Measurements from ENCODE around the gene PEBP1. TPM values are rescaled to one million over a fixed set of nuclear protein-coding genes. Genes with fewer than 3 reads are reported as not detected.

Gene PEBP1
- total RNA-seq, 1 experiment from 2014 or later = 134 TPM

DNA sequence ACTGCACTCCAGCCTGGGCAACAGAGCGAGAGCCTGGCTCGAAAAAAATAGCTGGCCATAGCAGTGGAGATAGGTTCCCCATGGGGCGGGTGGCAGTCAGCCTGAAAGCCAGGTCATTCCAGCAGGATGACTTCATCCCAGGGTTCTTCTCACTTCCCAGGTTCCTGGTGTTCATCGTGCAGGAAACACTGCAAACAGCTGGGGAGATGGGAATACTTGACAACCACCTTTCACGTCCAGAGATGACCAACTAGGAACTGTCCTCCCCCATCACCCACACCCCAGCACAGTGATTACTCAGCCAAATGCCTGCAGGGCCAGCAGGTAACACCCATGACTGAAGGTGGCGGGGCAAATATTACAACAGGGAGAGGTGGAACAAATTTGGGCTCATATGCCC, 33.9 kb upstream of the PEBP1 start:
- POLR2A ChIA-PET = no interaction called here
- no peak overlapping the region for H3K4me3 ChIP-seq (ENCODE audit: low read depth, low read length)
- no peaks in the 10 kb centered on the region for H3K36me3 ChIP-seq (ENCODE audit: control insufficient read depth, insufficient read depth, low read length)
- H3K9me3 ChIP-seq = no peaks in the 10 kb centered on the region
- H3K4me1 ChIP-seq = peaks cover 35% of the 10 kb centered on the region
- H3K4me3 Mint-ChIP-seq (ENCODE audit: unreplicated experiment) = peak overlapping the region; percentile 83
- no peaks in the 10 kb centered on the region for H3K9me3 Mint-ChIP-seq (ENCODE audit: unreplicated experiment)
- DNase-seq = no peak
- H3K27me3 Mint-ChIP-seq (ENCODE audit: insufficient read depth, unreplicated experiment) = no peaks in the 10 kb centered on the region
- intact Hi-C loops (cut with micrococcal nuclease; ENCODE audit: unreplicated experiment) = loop anchor here (2.0 kb wide), 1 partner anchor 39 kb away; no protein-coding TSS in a partner anchor
- no peak overlapping the region for H3K27ac Mint-ChIP-seq (ENCODE audit: unreplicated experiment)
- TF ChIP-seq, protein P1, sequence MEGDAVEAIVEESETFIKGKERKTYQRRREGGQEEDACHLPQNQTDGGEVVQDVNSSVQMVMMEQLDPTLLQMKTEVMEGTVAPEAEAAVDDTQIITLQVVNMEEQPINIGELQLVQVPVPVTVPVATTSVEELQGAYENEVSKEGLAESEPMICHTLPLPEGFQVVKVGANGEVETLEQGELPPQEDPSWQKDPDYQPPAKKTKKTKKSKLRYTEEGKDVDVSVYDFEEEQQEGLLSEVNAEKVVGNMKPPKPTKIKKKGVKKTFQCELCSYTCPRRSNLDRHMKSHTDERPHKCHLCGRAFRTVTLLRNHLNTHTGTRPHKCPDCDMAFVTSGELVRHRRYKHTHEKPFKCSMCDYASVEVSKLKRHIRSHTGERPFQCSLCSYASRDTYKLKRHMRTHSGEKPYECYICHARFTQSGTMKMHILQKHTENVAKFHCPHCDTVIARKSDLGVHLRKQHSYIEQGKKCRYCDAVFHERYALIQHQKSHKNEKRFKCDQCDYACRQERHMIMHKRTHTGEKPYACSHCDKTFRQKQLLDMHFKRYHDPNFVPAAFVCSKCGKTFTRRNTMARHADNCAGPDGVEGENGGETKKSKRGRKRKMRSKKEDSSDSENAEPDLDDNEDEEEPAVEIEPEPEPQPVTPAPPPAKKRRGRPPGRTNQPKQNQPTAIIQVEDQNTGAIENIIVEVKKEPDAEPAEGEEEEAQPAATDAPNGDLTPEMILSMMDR (IDR thresholded peaks at IDR 0.05; ENCODE audit: insufficient read depth in 1 of 2, low read depth in 1 of 2, low read length in 1 of 2, severe bottlenecking in 1 of 2, unreplicated experiment in 1 of 2) = no peak
- H3K36me3 Mint-ChIP-seq (ENCODE audit: insufficient read depth, unreplicated experiment) = no peaks in the 10 kb centered on the region
- H3K4me1 Mint-ChIP-seq (ENCODE audit: low read depth, unreplicated experiment) = peaks cover 6% of the 10 kb centered on the region
- no peaks in the 10 kb centered on the region for H3K27me3 ChIP-seq (replicated peaks; ENCODE audit: control insufficient read depth, insufficient read depth, low read length)
- CTCF ChIA-PET = no interaction called here
- BruUV-seq (replicated peaks) = no TSS peak

DNA sequence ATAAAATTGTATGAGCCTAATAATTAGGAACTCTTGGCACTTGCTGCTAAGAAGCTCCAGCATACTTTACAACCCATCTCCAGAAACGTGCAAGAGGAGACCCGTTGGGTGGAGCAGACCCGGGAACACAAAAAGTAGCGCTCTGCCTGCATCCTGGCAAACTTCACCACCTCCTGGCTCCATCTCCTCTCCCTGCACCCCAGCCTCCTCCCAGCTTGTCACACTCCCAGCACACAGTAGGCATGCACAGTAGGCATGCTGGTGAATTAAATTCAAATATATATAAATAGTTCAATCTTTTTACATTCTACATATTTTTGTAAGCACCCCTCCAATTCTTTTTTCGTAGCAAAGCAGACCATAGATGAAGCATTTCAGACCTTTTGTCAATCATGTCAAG, 33.3 kb upstream of the PEBP1 start:
- no peaks in the 10 kb centered on the region for H3K36me3 Mint-ChIP-seq (ENCODE audit: insufficient read depth, unreplicated experiment)
- no peaks in the 10 kb centered on the region for H3K27me3 ChIP-seq (replicated peaks; ENCODE audit: control insufficient read depth, insufficient read depth, low read length)
- no peaks in the 10 kb centered on the region for H3K9me3 ChIP-seq
- BruUV-seq (replicated peaks) = TSS peak; percentile 60
- H3K4me3 Mint-ChIP-seq (ENCODE audit: unreplicated experiment) = peak overlapping the region; percentile 83
- H3K4me1 ChIP-seq = peaks cover 37% of the 10 kb centered on the region
- POLR2A ChIA-PET = interaction anchor here (2.1 kb wide), 1 partner anchor 38 kb away, joined by 6 read pairs; no protein-coding TSS in a partner anchor
- CTCF ChIA-PET = interaction anchor here (1.8 kb wide), 1 partner anchor 18 kb away, joined by 5 read pairs; no protein-coding TSS in a partner anchor
- peaks cover 6% of the 10 kb centered on the region for H3K4me1 Mint-ChIP-seq (ENCODE audit: low read depth, unreplicated experiment)
- peak overlapping the region; percentile 64 for H3K27ac Mint-ChIP-seq (ENCODE audit: unreplicated experiment)
- TF ChIP-seq, protein P1 (IDR thresholded peaks at IDR 0.05; ENCODE audit: insufficient read depth in 1 of 2, low read depth in 1 of 2, low read length in 1 of 2, severe bottlenecking in 1 of 2, unreplicated experiment in 1 of 2) = no peak
- H3K27me3 Mint-ChIP-seq (ENCODE audit: insufficient read depth, unreplicated experiment) = no peaks in the 10 kb centered on the region
- H3K4me3 ChIP-seq (ENCODE audit: low read depth, low read length) = peak overlapping the region; percentile 93
- H3K36me3 ChIP-seq (ENCODE audit: control insufficient read depth, insufficient read depth, low read length) = no peaks in the 10 kb centered on the region
- intact Hi-C loops (cut with micrococcal nuclease; ENCODE audit: unreplicated experiment) = loop anchor here (2.0 kb wide), 1 partner anchor 40 kb away; no protein-coding TSS in a partner anchor
- H3K9me3 Mint-ChIP-seq (ENCODE audit: unreplicated experiment) = no peaks in the 10 kb centered on the region
- DNase-seq = no peak

DNA sequence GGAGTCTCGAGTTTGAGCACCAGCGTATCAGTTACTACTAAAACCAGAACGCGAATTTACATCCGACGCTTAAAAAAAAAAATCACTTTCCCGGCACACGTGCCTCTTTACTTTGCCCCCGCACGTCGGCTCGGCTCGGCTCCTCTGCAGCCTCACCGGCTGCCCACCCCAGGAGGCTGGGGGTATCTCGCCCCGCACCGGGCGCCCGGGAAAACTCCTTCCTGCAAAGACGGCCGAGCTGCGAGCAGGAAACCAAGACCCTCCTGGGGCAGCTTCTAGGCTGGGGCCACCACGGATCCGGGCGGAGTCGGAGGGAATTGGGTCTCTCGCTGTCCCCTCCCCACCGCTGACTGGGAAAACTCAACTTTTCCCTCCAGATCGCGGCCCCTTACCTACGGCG, 32.7 kb upstream of the PEBP1 start:
- Histone ChIP-seq H3K4me1 (peaks cover 36% of the 10 kb centered on the region), H3K27me3 (replicated peaks; ENCODE audit: control insufficient read depth, insufficient read depth, low read length) (no peaks in the 10 kb centered on the region), H3K36me3 (ENCODE audit: control insufficient read depth, insufficient read depth, low read length) (no peaks in the 10 kb centered on the region), H3K9me3 (no peaks in the 10 kb centered on the region), H3K4me3 (ENCODE audit: low read depth, low read length) (peak overlapping the region; percentile 93)
- intact Hi-C loops (cut with micrococcal nuclease; ENCODE audit: unreplicated experiment) = loop anchor here (2.0 kb wide), 1 partner anchor 40 kb away; no protein-coding TSS in a partner anchor
- Mint-ChIP-seq H3K36me3 (ENCODE audit: insufficient read depth, unreplicated experiment) (no peaks in the 10 kb centered on the region), H3K4me1 (ENCODE audit: low read depth, unreplicated experiment) (peaks cover 4% of the 10 kb centered on the region), H3K27me3 (ENCODE audit: insufficient read depth, unreplicated experiment) (no peaks in the 10 kb centered on the region), H3K27ac (ENCODE audit: unreplicated experiment) (peak overlapping the region; percentile 64), H3K4me3 (ENCODE audit: unreplicated experiment) (peak overlapping the region; percentile 83), H3K9me3 (ENCODE audit: unreplicated experiment) (no peaks in the 10 kb centered on the region)
- ChIA-PET CTCF (interaction anchor here (1.8 kb wide), 1 partner anchor 18 kb away, joined by 5 read pairs; no protein-coding TSS in a partner anchor), POLR2A (interaction anchor here (0.7 to 2.1 kb wide), 3 partner anchors 32 to 41 kb away, joined by 3 to 6 read pairs (median 5); no protein-coding TSS in a partner anchor)
- TF ChIP-seq, protein P1 (IDR thresholded peaks at IDR 0.05; ENCODE audit: insufficient read depth in 1 of 2, low read depth in 1 of 2, low read length in 1 of 2, severe bottlenecking in 1 of 2, unreplicated experiment in 1 of 2) = no peak
- BruUV-seq (replicated peaks) = no TSS peak
- no peak for DNase-seq
